Nephron progenitor cell (in vitro differentiated cells): ENCODE results near the gene RNF38.
A peak's percentile ranks its signal among the peaks of the same experiment; 100 is the strongest.

Experiments
- DNase-seq: peaks from one replicate; pipeline ENCODE4 v3.0.0; 2021
- H3K27ac Mint-ChIP-seq: 2 replicates; pipeline ENCODE4 v1.8.0; 2021; ENCODE audit warnings: mild to moderate bottlenecking, moderate library complexity, mixed read lengths
- H3K27me3 Mint-ChIP-seq: 2 replicates; pipeline ENCODE4 v1.8.0; 2021; ENCODE audit warnings: mild to moderate bottlenecking, low read depth, mixed read lengths; ENCODE audit not compliant: poor library complexity
- H3K36me3 Mint-ChIP-seq: 2 replicates; pipeline ENCODE4 v1.8.0; 2021; ENCODE audit warnings: low read depth, mixed read lengths
- H3K4me1 Mint-ChIP-seq: 2 replicates; pipeline ENCODE4 v1.8.0; 2021; ENCODE audit warnings: mixed read lengths
- H3K4me3 Mint-ChIP-seq: 2 replicates; pipeline ENCODE4 v1.8.0; 2021; ENCODE audit warnings: mild to moderate bottlenecking, moderate library complexity, mixed read lengths
- H3K9me3 Mint-ChIP-seq: 2 replicates; pipeline ENCODE4 v1.8.0; 2021; ENCODE audit warnings: mild to moderate bottlenecking, moderate library complexity, mixed read lengths
- TF ChIP-seq, protein P1 (sequence below): fragments of 200-600 bp; sonication (generic); IDR thresholded peaks from 2 replicates; pipeline ENCODE4 v1.5.0; 2021; ENCODE audit warnings: antibody characterized with exemption

The RNF38 gene

DNA sequence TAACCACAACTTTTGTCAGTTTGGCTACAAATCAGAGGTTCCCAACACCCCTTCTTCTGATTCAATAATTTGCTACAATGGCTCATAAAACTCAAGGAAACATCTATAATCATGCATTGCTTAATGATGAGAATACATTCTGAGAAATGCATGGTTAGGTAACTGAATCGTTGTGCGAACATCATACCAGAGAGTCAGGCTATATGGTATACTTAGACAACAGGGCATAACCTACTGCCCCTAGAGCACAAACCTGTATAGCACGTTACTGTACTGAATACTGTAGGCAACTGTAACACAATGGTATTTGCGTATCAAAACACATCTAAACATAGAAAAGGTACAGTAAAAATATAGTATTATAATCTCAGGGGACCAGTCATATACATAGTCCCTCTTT is 31.0 kb upstream of the RNF38 start:
- no peaks in the 10 kb centered on the region for H3K27me3 Mint-ChIP-seq

DNA sequence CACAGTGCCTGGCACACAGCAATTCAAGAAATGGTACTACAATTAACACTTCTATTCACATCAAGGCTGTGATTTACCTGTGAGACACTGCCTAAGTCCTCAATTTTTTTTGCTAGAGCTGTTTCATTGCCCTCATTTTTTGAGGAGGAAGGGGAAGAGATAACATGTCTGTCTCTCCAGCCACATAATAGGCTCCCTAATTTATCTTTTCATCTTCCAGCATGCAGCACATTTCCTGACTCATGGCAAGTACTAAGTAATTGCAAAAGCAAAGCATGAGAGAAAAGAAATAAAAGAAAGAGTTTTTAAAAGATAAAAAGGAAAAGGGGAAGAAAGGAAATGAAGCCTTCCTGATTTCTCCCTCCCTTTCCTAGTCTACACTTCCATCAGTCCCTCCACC is 26.9 kb upstream of the RNF38 start:
- Mint-ChIP-seq H3K27ac (no peak overlapping the region), H3K27me3 (no peaks in the 10 kb centered on the region), H3K36me3 (peaks cover 67% of the 10 kb centered on the region), H3K4me3 (no peak overlapping the region), H3K9me3 (peaks cover 11% of the 10 kb centered on the region), H3K4me1 (peaks cover 4% of the 10 kb centered on the region)
- TF ChIP-seq, protein P1, sequence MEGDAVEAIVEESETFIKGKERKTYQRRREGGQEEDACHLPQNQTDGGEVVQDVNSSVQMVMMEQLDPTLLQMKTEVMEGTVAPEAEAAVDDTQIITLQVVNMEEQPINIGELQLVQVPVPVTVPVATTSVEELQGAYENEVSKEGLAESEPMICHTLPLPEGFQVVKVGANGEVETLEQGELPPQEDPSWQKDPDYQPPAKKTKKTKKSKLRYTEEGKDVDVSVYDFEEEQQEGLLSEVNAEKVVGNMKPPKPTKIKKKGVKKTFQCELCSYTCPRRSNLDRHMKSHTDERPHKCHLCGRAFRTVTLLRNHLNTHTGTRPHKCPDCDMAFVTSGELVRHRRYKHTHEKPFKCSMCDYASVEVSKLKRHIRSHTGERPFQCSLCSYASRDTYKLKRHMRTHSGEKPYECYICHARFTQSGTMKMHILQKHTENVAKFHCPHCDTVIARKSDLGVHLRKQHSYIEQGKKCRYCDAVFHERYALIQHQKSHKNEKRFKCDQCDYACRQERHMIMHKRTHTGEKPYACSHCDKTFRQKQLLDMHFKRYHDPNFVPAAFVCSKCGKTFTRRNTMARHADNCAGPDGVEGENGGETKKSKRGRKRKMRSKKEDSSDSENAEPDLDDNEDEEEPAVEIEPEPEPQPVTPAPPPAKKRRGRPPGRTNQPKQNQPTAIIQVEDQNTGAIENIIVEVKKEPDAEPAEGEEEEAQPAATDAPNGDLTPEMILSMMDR = no peak
- no peak for DNase-seq

More for the DNA sequence above, 31.0 kb upstream of the RNF38 start:
- no peak for DNase-seq
- H3K9me3 Mint-ChIP-seq = peaks cover 11% of the 10 kb centered on the region
- peaks cover 40% of the 10 kb centered on the region for H3K36me3 Mint-ChIP-seq
- H3K4me3 Mint-ChIP-seq = no peak overlapping the region
- TF ChIP-seq, protein P1 = no peak
- no peak overlapping the region for H3K27ac Mint-ChIP-seq
- H3K4me1 Mint-ChIP-seq = peaks cover 6% of the 10 kb centered on the region

DNA sequence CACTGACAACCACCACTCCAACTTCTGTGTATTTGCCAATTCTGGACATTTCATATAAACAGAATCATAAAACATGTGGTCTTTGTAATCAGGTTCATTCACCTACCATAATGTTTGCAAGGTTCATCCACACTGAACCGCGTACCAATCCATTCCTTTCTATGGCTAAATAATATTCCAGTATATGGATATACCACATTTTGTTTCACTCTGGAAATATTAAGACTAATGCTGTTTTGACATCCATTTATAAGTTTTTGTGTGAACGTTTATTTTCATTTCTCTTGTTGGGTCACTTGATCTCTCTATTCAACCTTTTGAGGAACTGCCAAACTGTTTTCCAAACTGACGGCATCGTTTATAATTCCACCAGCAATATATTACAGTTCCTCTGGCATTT is 26.3 kb upstream of the RNF38 start:
- Mint-ChIP-seq H3K27ac (no peak overlapping the region), H3K36me3 (peaks cover 71% of the 10 kb centered on the region), H3K27me3 (no peaks in the 10 kb centered on the region), H3K4me3 (no peak overlapping the region), H3K9me3 (peaks cover 11% of the 10 kb centered on the region), H3K4me1 (peaks cover 4% of the 10 kb centered on the region)
- TF ChIP-seq, protein P1 = no peak
- DNase-seq = no peak

DNA sequence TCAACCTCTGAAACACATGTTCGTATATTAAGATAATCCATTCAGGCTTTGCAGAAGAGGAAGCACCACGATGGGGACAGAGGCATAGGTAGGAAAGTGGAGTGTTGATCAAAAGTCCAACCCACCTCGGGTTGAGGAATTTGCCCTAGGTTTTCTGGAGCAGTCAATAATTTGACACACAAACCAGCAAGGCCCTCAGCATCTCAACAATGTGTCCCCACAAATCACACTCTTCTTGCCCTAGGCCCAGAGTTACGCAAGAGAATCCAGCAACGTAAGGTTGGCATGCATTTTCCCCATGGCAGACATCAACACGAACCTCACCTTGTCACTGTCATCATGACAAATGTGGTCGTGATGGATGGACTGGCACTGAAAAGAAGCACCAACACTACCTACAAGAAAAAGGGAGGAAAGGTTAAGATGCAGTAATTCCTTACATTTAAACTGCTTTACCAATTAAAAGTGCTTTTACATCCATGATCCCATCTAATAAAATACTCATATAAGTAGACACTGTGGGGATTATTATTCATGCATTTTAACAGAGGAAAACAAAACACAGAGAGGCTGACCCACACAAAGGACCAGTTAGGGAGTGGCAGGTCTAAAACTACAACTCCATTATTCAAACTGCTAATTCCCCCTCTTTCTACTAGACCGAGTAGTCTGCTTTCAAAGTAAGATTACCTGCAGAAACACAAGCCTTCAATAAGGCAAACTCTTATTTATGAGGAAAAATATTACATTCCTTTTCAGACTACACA is 24.4 kb upstream of the RNF38 start:
- DNase-seq = no peak
- peaks cover 16% of the 10 kb centered on the region for H3K4me1 Mint-ChIP-seq
- peaks cover 11% of the 10 kb centered on the region for H3K9me3 Mint-ChIP-seq
- TF ChIP-seq, protein P1 = no peak
- H3K27ac Mint-ChIP-seq = peak overlapping the region; percentile 20
- no peak overlapping the region for H3K4me3 Mint-ChIP-seq
- peaks cover 70% of the 10 kb centered on the region for H3K36me3 Mint-ChIP-seq
- no peaks in the 10 kb centered on the region for H3K27me3 Mint-ChIP-seq

DNA sequence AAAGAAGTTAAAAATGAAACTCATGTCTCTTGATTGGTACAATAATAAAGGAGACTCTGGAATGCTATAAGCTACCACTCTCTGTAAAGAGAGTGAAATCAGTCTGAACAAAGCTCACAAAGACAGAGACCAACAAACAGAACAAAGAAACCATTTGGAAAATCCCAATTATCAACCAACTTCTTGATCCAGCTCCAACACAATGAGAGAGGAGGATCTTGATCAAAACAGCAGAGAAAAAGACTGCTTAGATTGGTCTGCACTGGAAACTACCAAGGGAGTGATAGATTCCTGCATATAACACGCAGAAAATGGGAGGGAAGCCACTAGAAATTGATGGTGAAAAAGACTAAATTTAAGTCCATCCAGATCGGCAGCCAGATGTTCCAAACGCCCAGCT is 23.1 kb upstream of the RNF38 start:
- no peak for DNase-seq
- no peaks in the 10 kb centered on the region for H3K27me3 Mint-ChIP-seq
- H3K4me1 Mint-ChIP-seq = peaks cover 21% of the 10 kb centered on the region
- H3K9me3 Mint-ChIP-seq = peaks cover 11% of the 10 kb centered on the region
- H3K27ac Mint-ChIP-seq = peak overlapping the region; percentile 47
- TF ChIP-seq, protein P1 = no peak
- H3K36me3 Mint-ChIP-seq = peaks cover 64% of the 10 kb centered on the region
- H3K4me3 Mint-ChIP-seq = no peak overlapping the region

DNA sequence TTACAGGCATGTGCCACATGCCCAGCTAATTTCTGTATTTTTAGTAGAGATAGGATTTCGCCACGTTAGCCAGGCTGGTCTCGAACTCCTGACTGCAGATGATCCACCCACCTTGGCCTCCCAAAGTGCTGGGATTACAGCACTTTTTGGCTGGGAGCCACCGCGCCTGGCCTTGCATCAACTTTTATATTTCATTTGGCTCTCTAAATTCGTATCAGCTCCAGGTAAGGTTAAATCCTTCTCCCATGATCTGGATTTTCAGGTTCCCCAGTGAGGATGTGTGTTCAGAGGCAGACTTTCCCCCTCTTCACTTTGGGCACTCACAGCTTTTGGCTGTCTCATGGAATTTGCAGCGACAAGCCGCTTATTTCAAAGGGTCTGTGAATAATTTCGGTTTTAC is 16.8 kb upstream of the RNF38 start:
- Mint-ChIP-seq H3K36me3 (peaks cover 62% of the 10 kb centered on the region), H3K27ac (peak overlapping the region; percentile 85), H3K9me3 (peaks cover 14% of the 10 kb centered on the region), H3K4me3 (no peak overlapping the region), H3K4me1 (peaks cover 43% of the 10 kb centered on the region), H3K27me3 (no peaks in the 10 kb centered on the region)
- no peak for DNase-seq
- TF ChIP-seq, protein P1 = no peak
